GM12878 (cell line): ENCODE measurements around the gene KIF12. TPM values are rescaled to one million over a fixed set of nuclear protein-coding genes. Genes with fewer than 3 reads are reported as not detected.

Experiments used
- ATAC-seq: fragments of 200-7000 bp; cut with Tn5 transposase; 3 replicates; pipeline ENCODE4 v1.9.1; 2020; ENCODE audit warnings: mild to moderate bottlenecking, moderate library complexity
- BruUV-seq: library from RNA; stranded (reverse); fragments of 400-500 nt; replicated peaks from 2 replicates; lab custom pipeline; 2021; lab: Mats Ljungman, UMichigan
- CTCF ChIA-PET: fragments of 300-600 bp; sonication (Branson Sonifier 250); formaldehyde crosslinking; extraction: SDS; loops from one replicate; lab custom pipeline; 2021; ENCODE audit warnings: inconsistent platforms; lab: Yijun Ruan, JAX
- POLR2A ChIA-PET: fragments of 350-600 bp; formaldehyde crosslinking; extraction: SDS; loops from one replicate; lab custom pipeline; 2021; ENCODE audit warnings: inconsistent platforms; lab: Charles Lee
- RAD21 ChIA-PET: fragments of 300-600 bp; sonication (Branson Sonifier 250); formaldehyde crosslinking; loops from one replicate; lab custom pipeline; 2023; ENCODE audit warnings: antibody characterized with exemption; ENCODE audit not compliant: unreplicated experiment; lab: Charles Lee
- SMC1A ChIA-PET: fragments of 300-600 bp; sonication (Branson Sonifier 250); formaldehyde crosslinking; loops from one replicate; lab custom pipeline; 2023; ENCODE audit not compliant: unreplicated experiment, uncharacterized antibody; lab: Charles Lee
- DNase-seq: peaks from one replicate; pipeline ENCODE4 v3.0.0-alpha.2; 2011; ENCODE audit warnings: low read depth, low spot score
- FAIRE-seq: peaks from 3 replicates; lab custom pipeline; 2011; peaks lifted over from hg19 to GRCh38; lab: Jason Lieb, UNC
- H2AFZ ChIP-seq: 2 replicates; pipeline ENCODE4 v1.6.0; 2011; ENCODE audit warnings: low read depth, low read length, control low read depth; ENCODE audit not compliant: control insufficient read depth
- H3K27ac ChIP-seq: 2 replicates; pipeline ENCODE4 v1.5.1; 2011; ENCODE audit warnings: control low read depth; ENCODE audit not compliant: control insufficient read depth, insufficient read depth
- H3K27me3 ChIP-seq, 2 experiments: replicated peaks in 1 of 2; 2 replicates each; pipeline versions ENCODE4 v1.6.0 to v1.6.1; 2011; ENCODE audit warnings: low read length in 1 of 2; ENCODE audit not compliant: control insufficient read depth in 2 of 2, insufficient read depth in 2 of 2
- H3K36me3 ChIP-seq, 2 experiments: 2 replicates each; pipeline ENCODE4 v1.5.1; 2011; ENCODE audit warnings: low read length in 1 of 2; ENCODE audit not compliant: control insufficient read depth in 2 of 2, insufficient read depth in 2 of 2
- H3K4me1 ChIP-seq: 2 replicates; pipeline ENCODE4 v1.6.1; 2011; ENCODE audit warnings: mild to moderate bottlenecking, low read length, moderate library complexity, mixed read lengths; ENCODE audit not compliant: control insufficient read depth, insufficient read depth
- H3K4me2 ChIP-seq: 2 replicates; pipeline ENCODE4 v1.6.0; 2011; ENCODE audit warnings: control low read depth; ENCODE audit not compliant: control insufficient read depth, insufficient read depth
- H3K4me3 ChIP-seq: fragments of 200-600 bp; sonication (generic); 2 replicates; pipeline ENCODE4 v1.5.1; 2016
- H3K79me2 ChIP-seq: 2 replicates; pipeline ENCODE4 v1.6.0; 2011; ENCODE audit warnings: low read length; ENCODE audit not compliant: control insufficient read depth, insufficient read depth
- H3K9ac ChIP-seq: 2 replicates; pipeline ENCODE4 v1.8.0; 2011; ENCODE audit warnings: low read length, control low read depth, mixed read lengths; ENCODE audit not compliant: control insufficient read depth, insufficient read depth
- H3K9me3 ChIP-seq: replicated peaks from 3 replicates; pipeline ENCODE4 v1.5.1; 2011; ENCODE audit warnings: mild to moderate bottlenecking, low read length; ENCODE audit not compliant: control insufficient read depth, insufficient read depth
- H4K20me1 ChIP-seq: 2 replicates; pipeline ENCODE4 v1.6.0; 2011; ENCODE audit not compliant: control insufficient read depth, insufficient read depth
- CBFB ChIP-seq: IDR thresholded peaks from 2 replicates; pipeline ENCODE4 v1.6.1; 2016; ENCODE audit warnings: antibody characterized with exemption, low read depth
- CBX5 ChIP-seq: sonication (generic); IDR thresholded peaks from 2 replicates; pipeline ENCODE4 v1.6.1; 2016; ENCODE audit warnings: low read depth, moderate library complexity, mild to moderate bottlenecking, inconsistent platforms
- CREB1 ChIP-seq: IDR thresholded peaks from 2 replicates; pipeline ENCODE4 v1.6.1; 2012; ENCODE audit warnings: low read depth, mild to moderate bottlenecking, inconsistent platforms
- DPF2 ChIP-seq: fragments of 450-650 bp; IDR thresholded peaks from 2 replicates; pipeline ENCODE4 v1.6.1; 2017; ENCODE audit warnings: mild to moderate bottlenecking
- EED ChIP-seq: sonication (generic); IDR thresholded peaks from 2 replicates; pipeline ENCODE4 v1.6.1; 2016; ENCODE audit warnings: antibody characterized with exemption, low read depth
- ESRRA ChIP-seq: IDR thresholded peaks from 2 replicates; pipeline ENCODE4 v1.6.1; 2012; ENCODE audit warnings: mild to moderate bottlenecking, low read length, improper control_type of control experiment
- ETV6 ChIP-seq, 2 experiments: fragments of 450-650 bp in 1 of 2; IDR thresholded peaks in 1 of 2; conservative IDR thresholded peaks in 1 of 2; 2 replicates each; pipeline ENCODE4 v1.6.1; 2014; ENCODE audit warnings: antibody characterized with exemption in 1 of 2, borderline replicate concordance in 1 of 2, low read depth in 1 of 2, mild to moderate bottlenecking in 1 of 2, moderate library complexity in 1 of 2
- FOXK2 ChIP-seq: fragments of 450-650 bp; IDR thresholded peaks from 2 replicates; pipeline ENCODE4 v1.6.1; 2017; ENCODE audit warnings: mild to moderate bottlenecking, moderate library complexity
- FOXM1 ChIP-seq: IDR thresholded peaks from 2 replicates; pipeline ENCODE4 v1.6.1; 2012; ENCODE audit warnings: low read depth, mild to moderate bottlenecking, inconsistent platforms, low read length, moderate library complexity
- IKZF1 ChIP-seq: fragments of 450-650 bp; conservative IDR thresholded peaks from 2 replicates; pipeline ENCODE4 v1.6.1; 2017; ENCODE audit warnings: antibody characterized with exemption, mild to moderate bottlenecking
- IRF4 ChIP-seq: IDR thresholded peaks from 2 replicates; pipeline ENCODE4 v1.6.1; 2011; ENCODE audit warnings: low read depth, low read length
- MXI1 ChIP-seq: fragments of 150-350 bp; IDR thresholded peaks from 2 replicates; pipeline ENCODE4 v1.6.1; 2011; ENCODE audit warnings: low read depth, mild to moderate bottlenecking, inconsistent platforms, low read length, improper control_type of control experiment
- NR2C2 ChIP-seq: IDR thresholded peaks from 2 replicates; pipeline ENCODE4 v1.6.1; 2011; ENCODE audit warnings: borderline replicate concordance, low read depth; ENCODE audit not compliant: control insufficient read depth, insufficient read length
- RUNX3 ChIP-seq: IDR thresholded peaks from 2 replicates; pipeline ENCODE4 v1.6.1; 2012; ENCODE audit warnings: low read length, inconsistent platforms
- SP1 ChIP-seq: IDR thresholded peaks from one replicate; pipeline ENCODE4 v1.6.1; 2011; ENCODE audit warnings: low read depth, low read length
- TCF3 ChIP-seq: IDR thresholded peaks from 2 replicates; pipeline ENCODE4 v1.6.1; 2012; ENCODE audit warnings: low read depth, mild to moderate bottlenecking, low read length, borderline replicate concordance; ENCODE audit not compliant: insufficient read depth
- ZNF207 ChIP-seq: fragments of 450-650 bp; IDR thresholded peaks from 2 replicates; pipeline ENCODE4 v1.6.1; 2014; ENCODE audit warnings: antibody characterized with exemption, mild to moderate bottlenecking, borderline replicate concordance
- WGBS: methylation state at CpG from one replicate; pipeline ENCODE4 v1.1.6; 2016; ENCODE audit warnings: low lambda C conversion rate; ENCODE audit not compliant: insufficient replicate concordance, insufficient coverage; ENCODE audit errors: missing lambda C conversion rate; 5-methylcytosine and 5-hydroxymethylcytosine counted together
- in situ Hi-C: fragments of 300-500 bp; cut with MboI; formaldehyde crosslinking; loops from 9 replicates; pipeline ENCODE4 v1.14.3; 2018; ENCODE audit warnings: mixed read lengths
- intact Hi-C: fragments of 100-400 bp; cut with micrococcal nuclease; formaldehyde crosslinking; loops from one replicate; pipeline ENCODE4 v1.14.2; 2022; ENCODE audit not compliant: unreplicated experiment
- polyA plus RNA-seq, 11 experiments: library from polyadenylated mRNA; depleted of rRNA in 4 of 11; unstranded in 6 of 11; stranded (reverse) in 5 of 11; fragments of >200 nt; fragmentation: Nextera tagmentation in 4 of 11; fragmentation: Illumina TruSeq in 1 of 11; extraction: Ambion mirVana in 4 of 11; extraction: Trizol in 1 of 11; gene quantifications; 1 replicate in 1 of 11; 2 replicates in 10 of 11; pipeline versions ENCODE4 v1.2.1 to v1.2.3, GENCODE V29; 2011 to 2016; ENCODE audit warnings: inconsistent platforms in 2 of 11, missing spikeins in 2 of 11, low read depth in 1 of 11
- total RNA-seq, 4 experiments: library from RNA; depleted of rRNA in 3 of 4; stranded (reverse); fragments of >200 nt in 3 of 4; fragmentation: Illumina TruSeq in 1 of 4; extraction: Trizol in 1 of 4; gene quantifications; 2 replicates each; pipeline versions ENCODE4 v1.2.1 to v1.2.3, GENCODE V29; 2013 to 2021
- TF ChIP-seq, protein P1 (sequence below): fragments of 450-650 bp; conservative IDR thresholded peaks from 2 replicates; pipeline ENCODE4 v1.6.1; 2017; ENCODE audit warnings: mild to moderate bottlenecking, moderate library complexity
- TF ChIP-seq, protein P2 (sequence below): IDR thresholded peaks from 2 replicates; pipeline ENCODE4 v1.6.1; 2011; ENCODE audit warnings: low read depth, low read length, improper control_type of control experiment, borderline replicate concordance
- TF ChIP-seq, protein P3 (sequence below): IDR thresholded peaks from 2 replicates; pipeline ENCODE4 v1.6.1; 2012; ENCODE audit warnings: low read depth, low read length, improper control_type of control experiment

The KIF12 gene
- total and polyA plus RNA-seq, 10 of the 15 experiments (the other 5 are each of a cell fraction or from before 2014, with no cell fraction given) = not detected

DNA sequence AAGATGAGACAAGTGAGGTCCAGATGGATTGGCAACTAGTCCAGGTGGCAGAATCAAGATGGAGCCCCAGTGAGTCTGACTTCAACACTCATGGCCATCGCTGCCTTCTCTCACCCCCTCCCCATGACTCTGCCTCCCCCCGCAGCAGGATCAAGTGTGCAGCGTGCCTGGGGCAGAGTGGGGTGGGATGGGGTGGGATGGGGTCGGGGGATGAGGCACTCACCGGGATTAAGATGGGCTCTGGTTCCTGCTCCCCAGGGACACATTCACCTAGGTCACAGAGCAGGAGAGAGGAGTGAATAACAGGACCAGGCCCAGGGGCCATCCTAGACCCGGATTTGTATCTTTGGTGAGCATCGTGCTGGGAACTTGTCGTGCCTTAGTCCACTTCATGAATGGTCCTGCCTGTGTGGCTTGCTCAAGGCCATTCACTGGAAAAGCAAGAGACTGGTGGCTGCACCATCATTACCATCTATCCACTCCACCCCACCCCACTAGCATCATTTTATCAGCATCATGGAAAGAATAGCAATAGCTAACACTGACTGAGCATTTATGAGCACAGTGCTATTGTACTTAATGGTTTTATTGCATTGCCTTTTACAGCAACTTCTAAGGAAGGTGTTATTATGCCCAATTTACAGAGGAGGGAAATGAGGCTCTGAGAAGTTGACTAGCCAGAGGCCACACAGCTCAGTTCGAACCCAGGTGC, 29.5 kb downstream of the KIF12 start:
- Histone ChIP-seq H3K4me1 (no peaks in the 10 kb centered on the region), H3K27ac (no peak overlapping the region), H3K27me3 (no peaks in the 10 kb centered on the region), H3K9ac (no peak overlapping the region), H2AFZ (no peak overlapping the region), H3K9me3 (no peaks in the 10 kb centered on the region; the same call in 2 of the 3 replicates), H3K36me3 (no peaks in the 10 kb centered on the region), H3K4me3 (no peak overlapping the region), H4K20me1 (no peaks in the 10 kb centered on the region), H3K4me2 (no peak overlapping the region), H3K79me2 (no peaks in the 10 kb centered on the region)
- DNase-seq = no peak
- ChIA-PET RAD21 (no interaction called here), POLR2A (no interaction called here), CTCF (interaction anchor here (1.4 to 2.1 kb wide), 2 partner anchors 13 to 14 kb away, joined by 3 to 4 read pairs; no protein-coding TSS in a partner anchor), SMC1A (no interaction called here)
- intact Hi-C loops = no loop called here
- no peak for ATAC-seq
- 16% methylated on average over 7 of the region's 9 CpGs for WGBS
- no peak for FAIRE-seq
- no TSS peak for BruUV-seq
- in situ Hi-C loops = no loop called here
- TF ChIP-seq, protein P1, sequence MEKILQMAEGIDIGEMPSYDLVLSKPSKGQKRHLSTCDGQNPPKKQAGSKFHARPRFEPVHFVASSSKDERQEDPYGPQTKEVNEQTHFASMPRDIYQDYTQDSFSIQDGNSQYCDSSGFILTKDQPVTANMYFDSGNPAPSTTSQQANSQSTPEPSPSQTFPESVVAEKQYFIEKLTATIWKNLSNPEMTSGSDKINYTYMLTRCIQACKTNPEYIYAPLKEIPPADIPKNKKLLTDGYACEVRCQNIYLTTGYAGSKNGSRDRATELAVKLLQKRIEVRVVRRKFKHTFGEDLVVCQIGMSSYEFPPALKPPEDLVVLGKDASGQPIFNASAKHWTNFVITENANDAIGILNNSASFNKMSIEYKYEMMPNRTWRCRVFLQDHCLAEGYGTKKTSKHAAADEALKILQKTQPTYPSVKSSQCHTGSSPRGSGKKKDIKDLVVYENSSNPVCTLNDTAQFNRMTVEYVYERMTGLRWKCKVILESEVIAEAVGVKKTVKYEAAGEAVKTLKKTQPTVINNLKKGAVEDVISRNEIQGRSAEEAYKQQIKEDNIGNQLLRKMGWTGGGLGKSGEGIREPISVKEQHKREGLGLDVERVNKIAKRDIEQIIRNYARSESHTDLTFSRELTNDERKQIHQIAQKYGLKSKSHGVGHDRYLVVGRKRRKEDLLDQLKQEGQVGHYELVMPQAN = no peak
- TF ChIP-seq IRF4 = no peak
- TF ChIP-seq ZNF207 = no peak
- TF ChIP-seq, protein P2, sequence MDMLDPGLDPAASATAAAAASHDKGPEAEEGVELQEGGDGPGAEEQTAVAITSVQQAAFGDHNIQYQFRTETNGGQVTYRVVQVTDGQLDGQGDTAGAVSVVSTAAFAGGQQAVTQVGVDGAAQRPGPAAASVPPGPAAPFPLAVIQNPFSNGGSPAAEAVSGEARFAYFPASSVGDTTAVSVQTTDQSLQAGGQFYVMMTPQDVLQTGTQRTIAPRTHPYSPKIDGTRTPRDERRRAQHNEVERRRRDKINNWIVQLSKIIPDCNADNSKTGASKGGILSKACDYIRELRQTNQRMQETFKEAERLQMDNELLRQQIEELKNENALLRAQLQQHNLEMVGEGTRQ = no peak
- TF ChIP-seq, protein P3, sequence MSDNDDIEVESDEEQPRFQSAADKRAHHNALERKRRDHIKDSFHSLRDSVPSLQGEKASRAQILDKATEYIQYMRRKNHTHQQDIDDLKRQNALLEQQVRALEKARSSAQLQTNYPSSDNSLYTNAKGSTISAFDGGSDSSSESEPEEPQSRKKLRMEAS = no peak
- TF ChIP-seq SP1 = no peak
- TF ChIP-seq RUNX3 = no peak
- no peak for TF ChIP-seq FOXK2
- no peak for TF ChIP-seq ETV6 (conservative IDR thresholded peaks at IDR 0.05 in 1 of 2, IDR thresholded peaks at IDR 0.05 in 1 of 2; ENCODE audit: borderline replicate concordance in 1 of 2, low read depth in 1 of 2)
- no peak for TF ChIP-seq ESRRA
- no peak for TF ChIP-seq DPF2
- TF ChIP-seq TCF3 = no peak
- TF ChIP-seq CREB1 = no peak
- no peak for TF ChIP-seq FOXM1
- TF ChIP-seq CBFB = no peak
- TF ChIP-seq CBX5 = no peak
- no peak for TF ChIP-seq MXI1
- no peak for TF ChIP-seq NR2C2
- TF ChIP-seq EED = no peak
- no peak for TF ChIP-seq IKZF1
